ENCODE measurements around the gene SLC6A18.

SLC6A18 gene

DNA sequence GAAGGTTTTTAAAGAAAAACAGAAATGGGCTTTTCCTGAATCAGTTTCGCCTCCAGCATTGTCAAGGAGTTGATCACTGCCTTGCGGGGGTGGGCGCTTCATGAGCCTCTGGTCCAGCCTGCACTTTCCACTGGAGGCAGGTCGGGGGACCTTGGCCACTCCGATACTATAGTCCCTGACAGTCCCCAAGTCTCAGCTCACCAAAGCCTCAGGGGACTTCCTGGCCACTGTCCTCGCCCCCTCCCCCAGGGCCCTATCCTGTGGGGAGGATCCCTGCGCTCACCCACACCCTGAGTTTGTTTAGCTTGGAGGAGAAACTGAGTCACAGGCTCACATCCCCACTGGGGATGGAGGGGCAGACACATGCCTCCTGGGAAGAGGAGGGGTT is 22.4 kb upstream of the SLC6A18 start:
- DNase-seq (ENCODE audit: low spot score) = no peak

GRCh38 chr5:1203311-1203967 is 21.7 kb upstream of the SLC6A18 start:
- DNase-seq (ENCODE audit: low spot score) = no peak

DNA sequence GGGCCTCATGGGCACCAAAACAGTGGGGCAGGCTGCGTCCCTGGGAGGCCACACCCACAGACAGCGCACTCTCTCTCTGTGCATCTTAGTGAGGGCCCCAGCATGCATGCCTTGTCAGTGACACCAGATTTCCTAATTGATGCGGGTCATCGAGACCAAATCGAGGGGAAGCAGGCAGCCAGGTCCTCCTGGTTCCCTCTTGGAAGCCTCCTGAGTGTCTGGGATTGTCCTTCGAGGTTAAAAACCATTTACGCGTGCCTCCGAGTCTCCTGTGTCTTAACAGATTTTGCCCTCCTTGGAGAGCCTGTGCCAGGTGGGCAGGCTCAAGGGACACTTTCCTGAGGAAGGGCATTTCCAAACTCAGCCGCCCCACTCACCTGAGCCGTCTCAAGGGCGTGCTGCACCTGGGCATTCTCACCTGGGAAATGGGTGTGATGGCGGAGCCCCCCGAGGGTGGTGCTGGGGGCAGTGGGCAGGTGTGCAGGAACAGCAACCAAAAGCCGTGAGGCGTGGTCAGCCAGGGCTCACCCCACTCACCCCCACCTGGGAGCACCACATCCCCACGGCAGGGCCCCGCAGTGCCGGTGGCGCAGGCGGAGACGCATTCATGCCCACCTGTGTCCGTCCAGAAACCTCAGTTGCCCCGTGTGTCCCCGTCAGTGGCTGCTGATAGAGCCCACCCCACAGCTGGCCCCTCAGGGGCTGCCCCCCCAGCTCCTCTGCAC is 21.1 kb upstream of the SLC6A18 start:
- DNase-seq (ENCODE audit: low spot score) = no peak

- no peak for DNase-seq (ENCODE audit: low spot score)
Observed at GRCh38 chr5:1204693-1205242, 20.4 kb upstream of the SLC6A18 start.

GRCh38 chr5:1205255-1206180 is 19.7 kb upstream of the SLC6A18 start:
- no peak for DNase-seq (ENCODE audit: low spot score)

- DNase-seq (ENCODE audit: low spot score) = no peak
Observed at GRCh38 chr5:1206521-1207412, 18.4 kb upstream of the SLC6A18 start.

DNA sequence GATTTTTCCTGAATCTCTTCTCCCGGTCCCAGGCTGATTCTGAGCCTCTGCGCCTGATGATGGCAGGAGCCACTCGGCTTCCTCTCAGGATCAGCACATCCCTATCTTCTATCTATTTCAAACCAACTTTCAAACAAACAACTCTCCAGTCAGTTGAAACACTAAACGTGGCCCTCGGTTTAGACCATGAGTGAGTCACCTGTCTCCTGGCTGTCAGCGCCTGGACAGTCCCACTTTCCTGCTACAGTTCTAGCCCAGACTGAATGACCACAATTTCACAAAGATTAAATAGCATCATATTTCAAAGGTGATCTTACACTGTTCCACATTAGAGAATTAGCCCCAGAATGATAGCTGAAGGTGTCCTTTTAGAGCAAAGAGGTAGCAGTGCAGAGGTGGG is 17.6 kb upstream of the SLC6A18 start:
- DNase-seq (ENCODE audit: low spot score) = no peak

- DNase-seq (ENCODE audit: low spot score) = no peak
Observed at GRCh38 chr5:1208221-1208742, 16.9 kb upstream of the SLC6A18 start.

DNA sequence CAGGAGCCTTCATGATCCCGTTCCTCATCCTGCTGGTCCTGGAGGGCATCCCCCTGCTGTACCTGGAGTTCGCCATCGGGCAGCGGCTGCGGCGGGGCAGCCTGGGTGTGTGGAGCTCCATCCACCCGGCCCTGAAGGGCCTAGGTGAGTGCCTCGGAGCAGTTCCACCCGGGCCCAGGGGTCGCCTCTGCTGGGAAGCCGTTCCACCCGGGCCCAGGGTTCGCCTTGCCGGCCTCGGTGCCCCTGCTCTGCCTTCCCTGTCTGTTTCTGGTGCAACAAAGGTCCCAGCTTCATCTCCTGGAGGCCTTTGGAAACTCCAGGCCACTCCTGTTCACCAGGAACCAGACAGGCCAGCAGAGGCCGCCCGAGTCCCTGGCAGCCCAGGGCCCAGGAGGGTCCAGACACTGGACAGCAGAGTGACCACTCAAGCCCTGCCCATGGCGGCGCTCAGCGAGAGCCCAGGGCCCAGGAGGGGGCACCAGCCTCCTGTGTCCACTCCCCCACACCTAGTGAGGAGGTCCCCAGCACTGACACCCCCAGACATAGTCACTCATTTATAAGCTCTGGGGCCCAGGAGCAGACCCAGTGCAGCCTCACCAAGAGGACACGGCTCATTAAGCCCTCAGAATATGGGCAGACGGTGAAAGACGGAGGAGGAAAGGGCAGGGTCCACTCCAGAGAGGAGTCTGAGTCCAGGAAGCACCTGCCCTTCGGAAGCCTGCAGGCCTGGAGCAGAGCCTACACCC is 16.3 kb upstream of the SLC6A18 start:
- DNase-seq (ENCODE audit: low spot score) = no peak

- DNase-seq (ENCODE audit: low spot score) = no peak
Observed at GRCh38 chr5:1209489-1209852, 15.7 kb upstream of the SLC6A18 start.

DNA sequence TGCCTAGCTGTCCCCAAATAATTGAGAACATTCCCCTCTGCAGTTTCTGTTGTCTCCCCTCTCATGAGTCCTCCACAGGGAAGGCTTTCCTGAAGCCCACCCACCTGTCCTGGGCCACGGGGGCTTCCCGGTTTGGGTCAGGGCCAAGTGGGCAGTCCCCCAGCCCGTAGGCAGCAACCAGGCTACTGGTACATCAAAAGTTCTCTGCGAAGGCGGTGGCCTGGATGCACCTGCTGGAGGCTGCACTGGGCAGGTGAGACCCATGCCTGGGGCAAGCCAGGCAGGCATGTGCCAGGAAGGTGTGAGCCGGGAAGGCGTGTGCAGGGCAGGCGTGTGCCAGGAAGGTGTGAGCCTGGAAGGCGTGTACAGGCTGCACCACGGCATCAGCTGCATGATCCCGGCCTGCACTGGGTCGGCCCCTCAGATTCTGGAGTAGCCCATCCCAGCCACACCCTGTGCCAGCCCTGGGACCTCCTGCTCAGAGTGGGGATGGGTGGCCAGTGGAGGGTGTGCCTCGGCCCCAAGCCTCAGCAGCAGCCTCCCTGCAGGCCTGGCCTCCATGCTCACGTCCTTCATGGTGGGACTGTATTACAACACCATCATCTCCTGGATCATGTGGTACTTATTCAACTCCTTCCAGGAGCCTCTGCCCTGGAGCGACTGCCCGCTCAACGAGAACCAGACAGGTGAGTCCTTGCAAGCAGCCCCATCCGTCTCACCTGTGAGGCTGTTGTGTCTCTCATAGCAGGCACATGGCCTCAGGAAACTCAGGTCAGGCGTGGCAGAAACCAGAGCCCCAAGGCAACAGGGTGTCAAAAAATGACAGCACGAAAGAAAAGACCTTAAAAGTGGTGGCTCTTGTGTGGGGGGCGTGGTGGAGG is 15.0 kb upstream of the SLC6A18 start:
- no peak for DNase-seq (ENCODE audit: low spot score)

DNA sequence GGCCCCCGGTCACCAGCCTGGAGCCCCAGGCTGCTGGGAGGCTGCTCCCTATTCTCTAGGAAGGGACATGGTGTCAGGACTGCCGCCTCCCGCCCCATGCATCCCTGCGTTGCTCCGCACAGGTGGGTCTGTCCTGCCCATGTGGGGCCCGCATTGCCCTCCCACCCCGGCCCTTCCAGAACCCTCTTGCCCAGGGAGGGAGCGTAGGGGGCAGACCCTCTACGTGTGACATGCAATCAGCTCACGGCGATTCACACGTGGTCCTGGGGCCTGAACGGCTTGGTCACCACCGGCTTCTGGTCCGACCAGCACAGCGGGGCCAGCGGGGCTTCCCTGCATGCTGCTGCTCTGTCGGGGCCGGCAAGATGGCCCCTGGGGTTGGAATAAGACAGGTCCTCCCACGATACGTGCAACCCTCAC is 14.3 kb upstream of the SLC6A18 start:
- no peak for DNase-seq (ENCODE audit: low spot score)

DNA sequence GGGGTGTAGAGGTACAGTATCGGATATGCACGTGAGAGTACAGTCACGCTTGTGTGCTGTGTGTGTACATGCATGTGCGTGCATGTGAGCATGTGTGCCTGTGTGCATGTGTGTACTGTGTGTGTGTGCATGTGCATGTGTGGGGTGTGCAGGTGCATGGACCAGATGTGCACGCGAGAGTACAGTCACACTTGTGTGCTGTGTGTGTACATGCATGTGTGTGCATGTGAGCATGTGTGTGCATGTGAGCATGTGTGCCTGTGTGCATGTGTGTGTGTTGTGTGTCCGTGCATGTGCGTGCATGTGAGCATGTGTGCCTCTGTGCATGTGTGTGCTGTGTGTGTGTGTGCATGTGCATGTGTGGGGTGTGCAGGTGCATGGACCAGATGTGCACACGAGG is 13.5 kb upstream of the SLC6A18 start:
- DNase-seq (ENCODE audit: low spot score) = no peak

- no peak for DNase-seq (ENCODE audit: low spot score)
Observed at GRCh38 chr5:1212271-1212670, 12.9 kb upstream of the SLC6A18 start.

- no peak for DNase-seq (ENCODE audit: low spot score)
Observed at GRCh38 chr5:1212881-1213280, 12.3 kb upstream of the SLC6A18 start.

DNA sequence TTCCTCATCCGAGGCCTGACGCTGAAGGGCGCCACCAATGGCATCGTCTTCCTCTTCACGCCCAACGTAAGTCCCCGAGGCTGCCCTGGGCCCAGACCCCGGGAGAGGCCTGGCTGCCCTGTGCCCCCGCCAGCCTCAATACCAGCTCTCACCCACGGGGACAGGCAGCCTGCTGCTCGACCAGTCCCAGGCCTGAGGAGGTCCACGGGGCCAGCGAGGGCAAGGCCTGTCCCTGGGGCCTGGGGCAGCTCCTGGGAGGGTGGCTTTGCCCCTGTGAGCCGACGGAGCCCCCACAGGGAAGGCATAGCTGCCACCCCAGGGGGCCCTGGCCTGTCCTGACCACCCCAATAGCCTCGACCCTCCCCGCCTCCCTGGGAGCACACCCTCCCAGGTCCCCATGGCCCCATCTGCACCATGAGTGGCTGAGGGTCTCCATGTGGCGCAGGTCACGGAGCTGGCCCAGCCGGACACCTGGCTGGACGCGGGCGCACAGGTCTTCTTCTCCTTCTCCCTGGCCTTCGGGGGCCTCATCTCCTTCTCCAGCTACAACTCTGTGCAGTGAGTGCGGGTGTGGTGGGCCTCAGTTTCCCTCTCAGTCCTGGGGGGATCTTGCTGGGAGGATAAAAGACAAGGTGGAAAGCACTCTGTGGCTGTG is 11.5 kb upstream of the SLC6A18 start:
- DNase-seq (ENCODE audit: low spot score) = no peak

DNA sequence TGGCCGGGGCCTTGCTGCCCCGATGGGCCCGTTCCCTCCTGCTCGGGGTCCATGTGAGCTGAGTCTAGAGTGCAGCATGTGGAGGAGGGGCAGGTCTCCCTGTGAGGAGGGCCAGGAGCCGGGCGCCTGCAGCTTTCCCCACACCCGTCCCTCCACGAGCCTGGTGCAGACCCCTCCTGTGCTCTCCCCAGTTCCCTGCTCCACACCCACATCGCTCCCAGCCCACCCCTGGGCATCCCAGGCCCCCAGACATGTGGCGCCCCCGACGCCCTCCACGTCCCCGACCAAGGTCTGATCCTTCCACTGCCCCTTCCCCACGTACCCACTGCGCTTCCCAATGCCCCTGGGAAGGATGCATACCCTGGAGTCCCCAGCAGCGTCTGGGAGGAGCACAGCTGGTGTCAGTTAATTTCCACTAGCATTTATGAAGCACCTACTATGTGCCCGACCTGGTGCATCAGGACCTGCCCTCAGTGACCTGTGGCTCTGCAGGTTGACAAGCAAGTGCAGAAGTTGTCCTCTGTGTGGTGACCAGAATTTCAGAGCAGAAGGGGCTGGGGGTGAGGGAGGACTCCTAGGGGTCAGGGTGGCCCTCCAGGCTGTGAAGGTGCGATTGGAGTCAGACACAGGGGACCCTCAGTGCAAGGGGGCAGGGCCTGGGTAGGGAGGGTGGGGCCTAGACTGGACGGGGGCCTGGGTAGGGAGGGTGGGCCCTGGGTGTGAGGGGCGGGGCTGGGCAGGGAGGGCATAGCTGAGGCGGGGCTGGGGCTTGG is 10.8 kb upstream of the SLC6A18 start:
- no peak for DNase-seq (ENCODE audit: low spot score)

DNA sequence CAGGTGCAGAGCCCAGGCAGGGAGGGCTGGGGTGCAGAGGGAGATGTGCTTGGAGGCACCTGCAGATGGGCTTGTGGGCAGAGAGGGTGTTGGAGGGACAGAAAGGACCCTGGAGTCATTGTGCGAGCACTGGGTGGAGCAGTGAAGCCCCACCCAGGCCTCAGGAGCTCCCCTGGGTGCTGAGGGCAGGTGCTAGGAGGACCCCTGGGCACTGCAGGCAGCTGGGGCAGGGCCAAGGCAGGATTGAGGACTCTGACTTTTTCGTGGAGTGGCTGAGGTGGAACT is 10.3 kb upstream of the SLC6A18 start:
- peak; percentile 16 for DNase-seq (ENCODE audit: low spot score)
